ENCODE data around the gene SPPL2A.

Gene SPPL2A

DNA sequence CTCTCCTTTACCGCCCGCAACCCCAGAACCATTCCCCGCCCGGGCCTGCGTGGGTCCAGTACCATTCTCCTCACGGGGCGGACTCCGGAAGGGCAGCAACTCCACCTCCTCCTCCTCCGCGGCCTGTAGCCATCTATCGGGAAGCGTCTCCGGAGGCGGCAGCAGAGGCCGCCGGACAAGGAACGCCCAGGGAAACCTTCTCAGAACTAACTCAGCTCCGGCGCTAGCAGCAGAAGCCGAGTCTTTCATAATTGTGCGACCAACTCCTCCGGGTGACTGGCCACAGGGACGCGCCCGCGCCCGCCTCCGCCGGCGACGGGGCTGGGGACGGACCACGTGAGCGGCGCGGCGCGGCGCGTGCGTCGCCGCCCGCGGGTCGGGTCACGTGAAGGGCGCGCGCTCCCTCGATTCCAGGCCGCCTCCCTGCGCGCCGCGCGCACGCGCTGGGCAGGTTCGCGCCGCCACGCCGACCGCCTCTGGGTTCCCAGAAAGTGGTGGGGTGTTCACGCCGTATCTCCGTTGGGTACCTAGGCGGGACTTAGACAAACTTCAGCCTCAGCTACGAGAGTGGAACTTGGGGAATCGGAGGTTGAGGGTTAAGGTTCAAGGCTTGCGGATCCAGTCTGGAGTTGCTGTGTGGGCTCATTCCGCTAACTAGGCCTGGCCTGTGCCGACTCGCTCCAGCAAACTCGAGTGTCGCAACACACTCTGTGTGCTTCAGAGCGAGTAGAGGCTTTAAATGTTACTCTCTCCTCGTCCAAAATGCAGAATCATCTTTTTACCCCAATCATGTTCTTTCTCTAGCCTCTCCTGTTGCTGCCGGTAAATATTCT is 78.8 kb downstream of the SPPL2A start, which contains the start of gene TRPM7:
TSS of gene TRPM7 (minus strand) at position 329 of the 833 bp plus-strand sequence. CDS start at position 65, 264 bp downstream.
- peak; percentile 76 to 88 (median 84) for DNase-seq (ENCODE audit: low read depth in 3 of 3)

DNA sequence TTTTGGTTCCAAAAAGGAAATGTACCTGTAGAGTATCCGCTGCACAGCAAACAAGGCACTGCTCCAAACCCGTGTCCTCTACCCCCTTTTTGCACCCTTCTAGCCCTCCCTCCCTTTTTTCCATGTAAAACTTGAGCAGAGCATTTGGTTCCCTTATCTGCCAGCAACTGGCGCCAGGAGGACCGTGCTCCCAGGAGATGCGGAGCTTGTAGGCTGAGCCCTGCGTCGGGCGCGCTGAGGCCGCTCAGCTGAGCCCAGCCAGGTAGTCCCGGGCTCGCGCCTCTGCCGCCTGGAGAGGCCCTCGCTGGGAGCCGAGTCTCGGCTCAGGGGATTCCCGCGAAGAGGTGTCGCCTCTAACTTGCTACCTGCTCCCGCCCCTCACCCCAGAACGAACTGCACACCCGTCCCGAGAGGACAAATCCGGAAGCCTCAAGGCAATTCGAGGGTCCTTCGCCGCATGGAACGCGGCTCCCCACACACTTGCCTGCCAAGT is 79.5 kb downstream of the SPPL2A start:
- DNase-seq (ENCODE audit: low read depth in 3 of 3): peak; percentile 58 to 78 (median 59)

DNA sequence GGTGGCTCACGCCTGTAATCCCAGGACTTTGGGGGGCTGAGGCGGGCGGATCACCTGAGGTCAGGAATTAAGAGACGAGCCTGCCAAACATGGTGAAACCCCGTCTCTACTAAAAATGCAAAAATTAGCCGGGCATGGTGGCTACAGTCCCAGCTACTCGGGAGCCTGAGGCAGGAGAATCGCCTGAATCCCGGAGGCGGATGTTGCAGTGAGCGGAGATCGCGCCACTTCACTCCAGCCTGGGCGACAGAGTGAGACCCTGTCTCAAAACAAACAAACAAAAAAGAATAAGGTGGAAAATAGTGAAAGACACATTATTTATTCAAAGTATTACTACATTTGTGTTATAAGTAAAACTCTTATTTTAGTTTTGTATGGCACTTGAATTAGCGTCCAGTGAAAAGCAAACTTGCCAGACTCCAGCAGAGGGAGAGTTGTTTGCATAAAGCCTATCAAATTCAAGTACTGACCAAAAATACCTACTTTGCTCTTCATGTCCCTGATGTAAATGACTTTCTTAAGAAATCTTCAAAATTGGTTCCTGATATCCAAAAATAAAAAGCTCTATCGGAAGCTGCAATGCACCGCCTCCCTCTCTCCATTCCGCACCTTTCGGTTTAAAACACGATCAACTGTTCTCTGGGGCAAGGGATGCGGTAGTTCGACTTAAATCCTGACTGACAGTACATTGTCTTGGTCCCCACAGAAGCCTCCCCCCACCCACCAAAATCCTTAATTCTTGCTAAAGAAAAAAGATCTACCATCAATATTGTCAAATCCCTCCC is 80.1 kb downstream of the SPPL2A start:
- DNase-seq (ENCODE audit: low read depth in 3 of 3): no peak

DNA sequence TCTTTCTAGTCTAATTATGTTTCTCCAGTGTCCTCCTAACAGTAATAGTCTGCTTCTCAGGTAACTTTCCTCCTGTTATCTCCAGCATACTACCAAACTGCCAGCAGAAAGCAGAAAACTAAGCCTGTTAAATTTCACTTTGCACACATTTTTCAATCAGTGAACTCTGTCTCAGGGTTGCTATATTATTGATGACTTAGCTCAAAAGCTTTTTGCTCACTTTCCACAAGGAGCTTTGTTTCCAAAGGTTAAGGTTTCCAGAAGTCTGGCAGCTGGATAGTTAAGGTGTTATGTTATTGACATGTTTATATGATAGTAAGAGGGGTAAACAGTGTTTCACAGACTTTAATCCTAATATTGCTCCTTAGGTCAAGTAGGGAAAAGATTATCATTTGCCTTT is 84.0 kb downstream of the SPPL2A start:
- no peak for DNase-seq (ENCODE audit: low read depth in 3 of 3)

DNA sequence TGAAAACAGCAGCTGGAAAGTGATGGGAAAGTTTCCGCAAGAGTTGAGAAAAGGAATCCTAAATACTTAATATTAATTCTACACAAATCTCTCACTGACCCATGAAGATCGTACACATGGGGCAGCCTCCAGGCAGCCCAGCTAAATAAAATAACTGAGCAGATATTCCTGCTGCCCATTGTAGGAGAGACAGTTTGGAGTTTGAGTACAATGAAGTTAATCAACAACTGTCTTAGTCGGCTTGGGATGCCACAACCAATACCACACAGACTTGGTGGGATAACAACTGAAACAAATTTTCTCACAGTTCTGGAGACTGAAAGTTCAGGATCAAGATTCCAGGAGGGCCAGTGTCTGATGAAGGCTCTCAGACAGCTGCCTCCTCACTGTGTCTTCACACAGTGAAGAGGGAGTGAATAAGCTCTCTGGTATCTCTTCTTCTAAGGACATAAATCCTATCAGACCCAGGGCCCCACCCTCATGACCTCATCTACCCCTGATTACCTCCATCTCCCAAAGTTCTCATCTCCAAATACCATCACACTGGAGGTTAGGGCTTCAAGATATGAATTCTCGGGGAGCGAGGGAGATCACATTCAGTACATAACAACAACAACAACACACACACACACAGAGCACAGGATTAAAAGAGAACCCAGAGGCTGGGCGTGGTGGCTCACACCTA is 88.6 kb downstream of the SPPL2A start:
- DNase-seq (ENCODE audit: low read depth in 3 of 3): no peak

DNA sequence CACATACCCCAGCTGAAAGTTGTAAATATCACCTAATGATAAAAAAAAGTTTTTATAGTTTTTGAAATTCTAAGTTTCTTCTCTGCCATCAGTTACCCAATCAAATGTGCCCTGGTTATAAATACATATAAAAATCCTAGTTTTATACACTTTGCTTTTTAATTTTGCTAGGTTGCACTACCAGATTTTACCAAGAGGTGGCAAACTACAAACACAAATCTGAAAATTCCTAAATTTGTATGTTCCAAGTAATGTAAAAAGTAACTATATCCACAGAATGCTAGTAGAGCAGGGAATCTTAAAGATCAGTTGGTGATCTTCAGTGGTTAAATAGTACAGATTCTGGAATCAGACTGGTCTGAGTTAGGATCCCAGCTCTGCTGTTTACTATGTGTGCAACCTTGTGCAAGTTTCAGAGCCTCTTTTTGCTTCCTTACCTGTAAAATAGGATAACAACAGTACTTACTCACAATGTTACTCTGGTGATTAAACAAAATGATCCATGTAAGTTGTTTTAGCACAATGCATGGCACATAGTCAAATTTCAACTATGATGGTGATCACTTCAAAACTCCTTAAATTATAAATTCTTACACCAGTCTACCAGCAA is 89.9 kb downstream of the SPPL2A start:
- DNase-seq (ENCODE audit: low read depth in 3 of 3): no peak

DNA sequence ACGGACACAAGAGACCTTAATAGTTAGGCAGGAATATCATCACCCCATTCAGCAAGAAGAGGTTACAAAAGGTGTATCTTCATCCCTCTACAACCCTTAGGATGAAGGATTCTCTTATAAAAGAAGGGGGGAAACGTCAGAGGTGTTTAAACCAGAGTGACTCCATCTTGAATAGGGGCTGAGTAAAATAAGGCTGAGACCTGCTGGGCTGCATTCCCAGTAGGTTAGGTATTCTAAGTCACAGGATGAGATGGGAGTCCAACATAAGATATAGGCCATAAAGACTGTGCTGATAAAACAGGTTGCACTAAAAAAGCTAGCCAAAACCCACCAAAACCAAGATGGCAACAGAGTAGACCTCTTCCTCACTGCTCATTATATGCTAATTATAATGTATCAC is 95.4 kb downstream of the SPPL2A start:
- DNase-seq (ENCODE audit: low read depth in 3 of 3): no peak

DNA sequence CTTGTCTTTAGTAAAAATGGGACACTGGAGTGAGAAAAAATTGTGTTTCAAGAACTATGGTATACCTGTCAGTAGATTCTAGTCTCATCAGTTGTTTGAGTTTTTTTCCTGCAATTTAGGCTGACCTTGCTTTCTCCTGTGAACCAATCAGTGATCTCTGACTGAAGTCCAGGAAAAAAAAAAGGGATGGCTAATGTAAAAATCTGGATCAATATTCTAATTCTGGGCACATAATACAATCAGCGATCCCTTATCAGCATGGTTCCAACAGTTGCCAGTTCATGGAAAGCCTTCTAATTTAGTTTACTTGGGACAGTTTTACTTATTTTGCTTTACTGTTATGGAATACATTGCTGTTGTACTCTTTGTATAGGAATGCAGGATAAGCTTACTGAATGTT is 95.9 kb downstream of the SPPL2A start:
- no peak for DNase-seq (ENCODE audit: low read depth in 3 of 3)

DNA sequence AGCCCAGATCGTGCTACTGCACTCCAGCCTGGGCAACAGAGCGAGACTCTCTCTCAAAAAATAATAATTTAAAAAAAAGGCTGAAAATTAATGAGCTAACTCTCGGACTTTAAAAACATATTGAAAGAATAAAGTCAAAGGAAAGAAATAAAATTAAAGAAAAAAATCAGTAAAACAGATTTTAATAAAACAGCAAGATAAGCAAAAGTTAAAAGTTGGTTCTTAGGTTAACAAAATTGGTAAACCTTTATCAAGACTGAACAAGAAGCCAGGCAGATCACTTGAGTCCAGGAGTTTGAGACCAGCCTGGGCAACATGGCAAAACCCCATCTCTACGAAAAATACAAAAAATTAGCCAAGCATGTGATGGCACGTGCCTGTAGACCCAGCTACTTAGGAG is 99.6 kb downstream of the SPPL2A start:
- DNase-seq (ENCODE audit: low read depth in 3 of 3): no peak

DNA sequence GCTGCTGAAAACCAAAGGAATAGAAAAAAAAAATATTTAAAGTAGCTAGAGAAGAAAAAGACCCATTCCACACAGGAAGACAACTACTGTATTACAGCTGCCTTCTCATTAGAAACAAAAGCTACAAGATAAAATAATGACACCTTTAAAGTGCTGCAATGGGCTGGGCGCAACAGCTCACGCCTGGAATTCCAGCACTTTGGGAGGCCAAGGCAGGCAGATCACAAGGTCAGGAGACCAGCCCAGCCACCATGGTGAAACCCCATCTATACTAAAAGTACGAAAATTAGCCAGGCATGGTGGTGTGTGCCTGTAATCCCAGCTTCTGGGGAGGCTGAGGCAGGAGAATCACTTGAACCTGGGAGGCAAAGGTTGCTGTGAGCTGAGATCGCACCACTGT is 110.0 kb downstream of the SPPL2A start:
- no peak for DNase-seq (ENCODE audit: low read depth in 3 of 3)

DNA sequence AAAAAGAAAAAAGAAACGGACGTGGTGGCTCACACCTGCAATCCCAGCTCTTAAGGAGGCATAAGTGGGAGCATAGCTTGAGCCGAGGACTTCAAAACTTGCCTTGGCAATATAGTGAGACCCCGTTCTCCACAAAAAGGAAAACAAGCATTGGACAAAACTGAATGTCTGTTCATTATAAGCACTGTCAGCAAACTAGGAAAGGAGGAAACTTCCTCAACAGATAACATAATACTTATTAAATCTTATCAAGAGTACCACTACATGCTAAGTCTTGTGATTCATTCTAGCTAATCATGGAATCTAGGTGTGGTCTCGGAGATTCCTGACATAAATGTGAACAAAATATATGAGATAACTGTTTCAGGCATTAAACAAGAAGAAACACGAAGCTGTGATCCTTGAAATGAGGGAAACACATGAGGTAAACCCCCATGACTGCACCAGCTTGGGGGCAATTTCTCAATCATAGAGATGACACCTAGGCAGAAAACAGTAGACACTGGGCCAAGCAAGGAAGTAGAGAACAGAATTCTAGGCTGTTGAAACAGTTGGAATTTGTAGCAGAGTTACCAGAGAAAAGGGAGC is 112.3 kb downstream of the SPPL2A start:
- no peak for DNase-seq (ENCODE audit: low read depth in 3 of 3)

DNA sequence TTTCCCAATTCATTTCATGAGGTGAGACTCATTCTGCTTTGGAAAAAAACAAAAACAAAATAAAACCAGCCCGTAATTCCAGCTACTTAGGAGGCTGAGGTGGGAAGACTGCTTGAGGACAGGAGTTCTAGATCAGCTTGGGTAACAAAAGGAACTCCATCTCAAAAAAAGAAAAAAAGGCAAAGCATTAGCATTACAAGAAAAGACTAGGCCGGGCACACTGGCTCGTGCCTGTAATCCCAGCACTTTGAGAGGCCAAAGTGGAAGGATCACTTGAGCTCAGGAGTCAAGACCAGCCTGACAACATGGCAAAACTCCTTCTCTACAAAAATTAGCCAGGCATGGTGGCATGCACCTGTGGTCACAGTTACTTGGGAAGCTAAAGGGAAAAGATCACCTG is 112.8 kb downstream of the SPPL2A start:
- no peak for DNase-seq (ENCODE audit: low read depth in 3 of 3)
